HG03558 (cell line): ENCODE data around the gene NAGPA.

Source experiments
- ATAC-seq: cut with Tn5 transposase; IDR thresholded peaks from one replicate; pipeline ENCODE4 v1.9.1; 2021; ENCODE audit warnings: moderate number of reproducible peaks; ENCODE audit not compliant: unreplicated experiment; ENCODE audit errors: extremely low read depth

Gene NAGPA

GRCh38 chr16:4980691-4981090, 53.0 kb downstream of the NAGPA start:
- ATAC-seq, result no peak

- no peak for ATAC-seq
These were observed 53.7 kb downstream of the NAGPA start for GRCh38 chr16:4979736-4980660.

GRCh38 chr16:4979164-4979563, 54.6 kb downstream of the NAGPA start:
- ATAC-seq, result no peak

DNA sequence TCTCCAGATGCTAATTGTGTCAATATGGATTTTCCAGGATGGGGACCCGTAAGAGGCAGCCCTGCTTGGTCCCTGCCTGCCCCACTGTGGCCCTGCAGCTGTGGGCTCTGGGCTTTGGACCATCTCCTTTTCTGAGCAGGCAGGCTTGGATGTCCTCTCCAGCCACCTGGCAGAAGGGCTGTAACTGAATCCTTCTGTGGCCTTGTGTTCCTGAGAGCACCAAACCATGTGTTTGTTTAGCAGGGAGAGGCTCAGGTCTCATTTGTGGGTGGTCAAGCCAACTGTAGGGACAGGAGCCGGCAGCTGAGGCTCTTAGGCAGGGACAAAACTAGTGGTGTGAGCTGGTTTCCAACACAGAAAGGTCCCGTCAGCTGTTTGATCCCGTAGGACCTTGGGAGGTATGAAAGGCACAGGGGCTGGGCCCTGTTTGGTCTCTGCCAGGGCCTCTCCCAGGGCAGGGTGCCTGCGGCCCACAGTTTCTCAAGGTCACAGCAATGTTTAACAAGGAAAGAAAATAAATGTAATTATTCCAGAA, 57.1 kb downstream of the NAGPA start:
- no peak for ATAC-seq

- peak; percentile 94 for ATAC-seq
These were observed 57.7 kb downstream of the NAGPA start for GRCh38 chr16:4976079-4976478.
